HCT116 (cell line): ENCODE results near the gene BPIFB3. TPM values are rescaled to one million over a fixed set of nuclear protein-coding genes. Genes with fewer than 3 reads are reported as not detected.

Experiments used
- ATAC-seq: fragments of 200-7000 bp; cut with Tn5 transposase; 2 replicates; pipeline ENCODE4 v1.9.1; 2020; ENCODE audit warnings: mild to moderate bottlenecking, moderate library complexity
- BruUV-seq: library from RNA; stranded (reverse); fragments of 400-500 nt; replicated peaks from 2 replicates; lab custom pipeline; 2021; lab: Mats Ljungman, UMichigan
- CTCF ChIA-PET: fragments of 300-600 bp; sonication (Branson Sonifier 250); formaldehyde crosslinking; loops from one replicate; lab custom pipeline; 2021; ENCODE audit warnings: antibody characterized with exemption; lab: Charles Lee
- POLR2A ChIA-PET: fragments of 300-600, 350-600 bp; sonication (Branson Sonifier 250); formaldehyde crosslinking; loops from one replicate; lab custom pipeline; 2021; ENCODE audit warnings: antibody characterized with exemption; lab: Charles Lee
- RAD21 ChIA-PET, 2 experiments: fragments of 300-600 bp; sonication (Branson Sonifier 250); formaldehyde crosslinking; loops; one replicate each; lab custom pipeline; 2023; ENCODE audit warnings: low total read pairs in 2 of 2; ENCODE audit not compliant: uncharacterized antibody in 2 of 2, unreplicated experiment in 2 of 2, low non-redundant PET in 1 of 2; lab: Charles Lee
- DNase-seq: peaks from one replicate; pipeline ENCODE4 v3.0.0-alpha.2; 2010; ENCODE audit warnings: low read depth, low spot score
- H2AFZ ChIP-seq: fragments of 200-600 bp; shearing (Covaris generic), sonication (generic); 2 replicates; pipeline ENCODE4 v1.6.1; 2017; ENCODE audit warnings: low read depth, mixed run types, mixed read lengths, antibody characterized with exemption, low read length; ENCODE audit not compliant: poor library complexity, severe bottlenecking
- H3K27ac ChIP-seq: 2 replicates; pipeline ENCODE4 v1.5.1; 2012; ENCODE audit warnings: low read depth, low read length
- H3K27me3 ChIP-seq: fragments of 200-600 bp; sonication (generic); 2 replicates; pipeline ENCODE4 v1.6.1; 2016; ENCODE audit warnings: mixed run types, low read length, mixed read lengths; ENCODE audit not compliant: insufficient read depth
- H3K36me3 ChIP-seq, 2 experiments: fragments of 200-500 bp in 1 of 2; fragments of 200-600 bp in 1 of 2; sonication (Bioruptor generic) in 1 of 2; sonication (generic) in 1 of 2; 2 replicates each; pipeline versions ENCODE4 v1.5.1 to v1.6.1; 2014 to 2016; ENCODE audit warnings: low read length in 2 of 2, inconsistent platforms in 1 of 2, mixed read lengths in 1 of 2, mixed run types in 1 of 2; ENCODE audit not compliant: insufficient read depth in 2 of 2, control insufficient read depth in 1 of 2
- H3K4me1 ChIP-seq, 2 experiments: fragments of 200-600 bp in 1 of 2; sonication (generic) in 1 of 2; 2 replicates each; pipeline versions ENCODE4 v1.5.1 to v1.6.1; 2012 to 2017; ENCODE audit warnings: low read length in 2 of 2, inconsistent platforms in 1 of 2, mild to moderate bottlenecking in 1 of 2, mixed read lengths in 1 of 2, mixed run types in 1 of 2, moderate library complexity in 1 of 2; ENCODE audit not compliant: insufficient read depth in 2 of 2, control insufficient read depth in 1 of 2
- H3K4me2 ChIP-seq: fragments of 200-600 bp; sonication (generic); 2 replicates; pipeline ENCODE4 v1.6.1; 2017; ENCODE audit warnings: mixed run types, low read length, mixed read lengths
- H3K4me3 ChIP-seq, 2 experiments: fragments of 200-600 bp in 1 of 2; sonication (generic) in 1 of 2; replicated peaks in 1 of 2; 2 replicates each; pipeline ENCODE4 v1.5.1; 2011 to 2016; ENCODE audit warnings: low read length in 2 of 2, control low read depth in 1 of 2, low read depth in 1 of 2, mild to moderate bottlenecking in 1 of 2, mixed read lengths in 1 of 2, mixed run types in 1 of 2
- H3K79me2 ChIP-seq: fragments of 200-600 bp; sonication (generic); 2 replicates; pipeline ENCODE4 v1.6.1; 2017; ENCODE audit warnings: mild to moderate bottlenecking, mixed run types, low read length, moderate library complexity, mixed read lengths; ENCODE audit not compliant: insufficient read depth
- H3K9ac ChIP-seq: fragments of 200-600 bp; sonication (generic); 2 replicates; pipeline ENCODE4 v1.6.1; 2016; ENCODE audit warnings: low read length, mixed read lengths
- H3K9me2 ChIP-seq: fragments of 200-600 bp; sonication (generic), shearing (Covaris generic); 2 replicates; pipeline ENCODE4 v1.6.1; 2017; ENCODE audit warnings: mixed run types, mild to moderate bottlenecking, moderate library complexity; ENCODE audit not compliant: insufficient read depth
- H3K9me3 ChIP-seq, 2 experiments: fragments of 200-500 bp in 1 of 2; fragments of 200-600 bp in 1 of 2; sonication (Bioruptor generic) in 1 of 2; sonication (generic) in 1 of 2; 2 replicates each; pipeline ENCODE4 v1.6.1; 2014 to 2017; ENCODE audit warnings: low read length in 2 of 2, mixed read lengths in 2 of 2, inconsistent platforms in 1 of 2, low read depth in 1 of 2, mild to moderate bottlenecking in 1 of 2, mixed run types in 1 of 2, moderate library complexity in 1 of 2; ENCODE audit not compliant: control insufficient read depth in 1 of 2, insufficient read depth in 1 of 2
- H4K20me1 ChIP-seq: fragments of 200-600 bp; sonication (generic), shearing (Covaris generic); 2 replicates; pipeline ENCODE4 v1.6.1; 2017; ENCODE audit warnings: mixed run types, mild to moderate bottlenecking, moderate library complexity; ENCODE audit not compliant: insufficient read depth
- CBX3 ChIP-seq: IDR thresholded peaks from 2 replicates; pipeline ENCODE4 v1.6.1; 2012; ENCODE audit warnings: low read depth
- CEBPB ChIP-seq: IDR thresholded peaks from 2 replicates; pipeline ENCODE4 v1.6.1; 2012; ENCODE audit warnings: low read depth
- EGR1 ChIP-seq: IDR thresholded peaks from 2 replicates; pipeline ENCODE4 v1.6.1; 2012; ENCODE audit warnings: low read depth
- ELF1 ChIP-seq: IDR thresholded peaks from 2 replicates; pipeline ENCODE4 v1.6.1; 2012; ENCODE audit warnings: low read depth, borderline replicate concordance
- JUND ChIP-seq: IDR thresholded peaks from 2 replicates; pipeline ENCODE4 v1.6.1; 2012
- POLR2AphosphoS5 ChIP-seq: IDR thresholded peaks from 2 replicates; pipeline ENCODE4 v1.6.1; 2011; ENCODE audit warnings: mild to moderate bottlenecking, low read depth, low read length, moderate library complexity
- RAD21 ChIP-seq: IDR thresholded peaks from 2 replicates; pipeline ENCODE4 v1.6.1; 2012; ENCODE audit warnings: low read depth, mild to moderate bottlenecking
- SIN3A ChIP-seq: IDR thresholded peaks from 2 replicates; pipeline ENCODE4 v1.6.1; 2012; ENCODE audit warnings: low read depth
- SP1 ChIP-seq: IDR thresholded peaks from 2 replicates; pipeline ENCODE4 v1.6.1; 2012; ENCODE audit warnings: low read depth
- TCF7L2 ChIP-seq: IDR thresholded peaks from 2 replicates; pipeline ENCODE4 v1.7.0; 2011; ENCODE audit warnings: borderline replicate concordance, inconsistent platforms; ENCODE audit not compliant: insufficient read depth, insufficient read length; ENCODE audit errors: extremely low read depth
- ZNF274 ChIP-seq: fragments of 200-500 bp; sonication (Bioruptor generic); IDR thresholded peaks from 2 replicates; pipeline ENCODE4 v1.6.1; 2014; ENCODE audit warnings: mild to moderate bottlenecking, low read depth, low read length, inconsistent platforms
- intact Hi-C: fragments of 100-400 bp; cut with micrococcal nuclease; formaldehyde crosslinking; loops from 2 replicates; pipeline ENCODE4 v1.10.0; 2022
- total RNA-seq: library from RNA; stranded (reverse); gene quantifications from one replicate; pipeline ENCODE4 v1.2.1, GENCODE V29; 2021; ENCODE audit not compliant: unreplicated experiment
- TF ChIP-seq, protein P1 (sequence below): IDR thresholded peaks from 2 replicates; pipeline ENCODE4 v1.6.1; 2012
- TF ChIP-seq, protein P2 (sequence below), 3 experiments: fragments of 200-600 bp in 1 of 3; sonication (generic) in 1 of 3; IDR thresholded peaks in 2 of 3; conservative IDR thresholded peaks in 1 of 3; 2 replicates each; pipeline ENCODE4 v1.5.1; 2012 to 2017; ENCODE audit warnings: low read depth in 2 of 3, low read length in 2 of 3, antibody characterized with exemption in 1 of 3, borderline replicate concordance in 1 of 3, control low read depth in 1 of 3, mild to moderate bottlenecking in 1 of 3, mixed read lengths in 1 of 3, mixed run types in 1 of 3, moderate library complexity in 1 of 3; ENCODE audit not compliant: insufficient read depth in 1 of 3
- TF ChIP-seq, protein P3 (sequence below): IDR thresholded peaks from 2 replicates; pipeline ENCODE4 v1.6.1; 2012

Gene BPIFB3
- total RNA-seq, 1 experiment from 2014 or later, result not detected

DNA sequence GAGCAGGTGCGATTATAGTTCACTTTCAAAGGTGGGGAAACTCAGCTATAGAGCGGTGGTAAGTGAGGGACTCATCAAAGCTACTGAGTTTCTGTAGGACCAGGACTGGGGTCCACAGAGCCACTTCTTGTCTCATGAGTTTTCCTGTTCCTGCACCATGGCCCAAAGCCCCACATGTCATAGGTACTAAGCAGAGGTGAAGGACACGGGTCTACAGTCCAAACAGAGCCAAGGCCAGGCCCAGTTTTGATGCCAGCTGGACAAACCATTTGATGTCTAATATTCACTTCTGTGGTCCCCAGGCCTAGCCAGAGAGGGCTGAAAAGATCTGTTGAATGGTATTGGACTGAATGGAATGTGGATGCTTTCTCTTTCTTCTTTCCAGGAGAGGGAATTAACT lies 11.3 kb upstream of the BPIFB3 start:
- intact Hi-C loops, result no loop called here
- ATAC-seq, result no peak

DNA sequence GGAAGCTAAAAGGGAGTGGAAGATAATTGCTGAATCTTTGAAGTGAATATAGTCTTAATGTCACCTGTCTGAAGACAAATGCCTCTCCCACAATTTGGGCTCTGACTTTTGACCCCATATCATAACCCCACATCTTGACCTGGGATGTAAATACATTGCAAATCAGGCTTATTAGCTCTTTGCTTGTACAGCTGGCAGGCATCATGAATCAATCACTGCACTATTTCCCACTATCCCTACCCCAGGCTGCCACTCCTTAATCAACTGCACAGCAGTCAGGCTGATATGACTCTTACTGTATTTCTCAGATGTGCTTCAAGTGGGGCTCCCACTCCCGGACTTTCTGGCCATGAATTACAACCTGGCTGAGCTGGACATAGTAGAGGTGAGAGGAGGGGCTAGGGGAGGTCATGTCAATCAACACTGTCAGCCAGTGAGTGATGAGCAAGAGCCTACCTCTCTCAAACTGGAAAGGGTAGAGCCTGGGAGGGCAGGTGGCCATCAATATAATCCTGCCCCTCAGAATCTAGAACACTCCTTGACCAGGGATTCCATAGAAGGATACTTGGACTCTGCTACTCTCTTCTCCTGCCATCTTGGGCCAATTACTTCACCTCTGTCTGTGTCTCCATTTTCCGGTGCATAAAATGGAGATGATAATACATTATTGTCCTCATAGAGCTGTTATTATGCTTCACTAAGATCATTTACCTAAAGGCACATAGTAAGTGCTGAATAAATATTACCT lies 10.5 kb upstream of the BPIFB3 start:
- ChIA-PET CTCF (no interaction called here), RAD21 (no interaction called here)
- H2AFZ ChIP-seq, result no peak overlapping the region
- no peak for ATAC-seq
- H3K4me2 ChIP-seq, result no peak overlapping the region
- H3K9ac ChIP-seq, result no peak overlapping the region
- H3K4me3 ChIP-seq, result no peak overlapping the region
- H3K79me2 ChIP-seq, result no peaks in the 10 kb centered on the region
- no peaks in the 10 kb centered on the region for H3K9me2 ChIP-seq
- DNase-seq, result no peak
- no peaks in the 10 kb centered on the region for H3K36me3 ChIP-seq
- no peaks in the 10 kb centered on the region for H4K20me1 ChIP-seq
- no TSS peak for BruUV-seq
- H3K4me1 ChIP-seq, result no peaks in the 10 kb centered on the region
- H3K27me3 ChIP-seq, result peaks cover 15% of the 10 kb centered on the region; the same call in 1 of the 2 replicates
- TF ChIP-seq SIN3A, result no peak
- TF ChIP-seq, protein P1, sequence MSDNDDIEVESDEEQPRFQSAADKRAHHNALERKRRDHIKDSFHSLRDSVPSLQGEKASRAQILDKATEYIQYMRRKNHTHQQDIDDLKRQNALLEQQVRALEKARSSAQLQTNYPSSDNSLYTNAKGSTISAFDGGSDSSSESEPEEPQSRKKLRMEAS, result no peak
- no peak for TF ChIP-seq TCF7L2
- TF ChIP-seq EGR1, result no peak
- TF ChIP-seq, protein P2, sequence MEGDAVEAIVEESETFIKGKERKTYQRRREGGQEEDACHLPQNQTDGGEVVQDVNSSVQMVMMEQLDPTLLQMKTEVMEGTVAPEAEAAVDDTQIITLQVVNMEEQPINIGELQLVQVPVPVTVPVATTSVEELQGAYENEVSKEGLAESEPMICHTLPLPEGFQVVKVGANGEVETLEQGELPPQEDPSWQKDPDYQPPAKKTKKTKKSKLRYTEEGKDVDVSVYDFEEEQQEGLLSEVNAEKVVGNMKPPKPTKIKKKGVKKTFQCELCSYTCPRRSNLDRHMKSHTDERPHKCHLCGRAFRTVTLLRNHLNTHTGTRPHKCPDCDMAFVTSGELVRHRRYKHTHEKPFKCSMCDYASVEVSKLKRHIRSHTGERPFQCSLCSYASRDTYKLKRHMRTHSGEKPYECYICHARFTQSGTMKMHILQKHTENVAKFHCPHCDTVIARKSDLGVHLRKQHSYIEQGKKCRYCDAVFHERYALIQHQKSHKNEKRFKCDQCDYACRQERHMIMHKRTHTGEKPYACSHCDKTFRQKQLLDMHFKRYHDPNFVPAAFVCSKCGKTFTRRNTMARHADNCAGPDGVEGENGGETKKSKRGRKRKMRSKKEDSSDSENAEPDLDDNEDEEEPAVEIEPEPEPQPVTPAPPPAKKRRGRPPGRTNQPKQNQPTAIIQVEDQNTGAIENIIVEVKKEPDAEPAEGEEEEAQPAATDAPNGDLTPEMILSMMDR (IDR thresholded peaks at IDR 0.05 in 2 of 3, conservative IDR thresholded peaks at IDR 0.05 in 1 of 3; ENCODE audit: borderline replicate concordance in 1 of 3, insufficient read depth in 1 of 3, low read depth in 2 of 3, low read length in 2 of 3), result no peak
- no peak for TF ChIP-seq CEBPB
- TF ChIP-seq POLR2AphosphoS5, result no peak
- TF ChIP-seq, all 23 proteins: peak for 0
- no peak overlapping the region for H3K27ac ChIP-seq
- POLR2A ChIA-PET, result no interaction called here
- H3K9me3 ChIP-seq, result peaks cover 0 to 5% of the 10 kb centered on the region in 2 experiments; a peak in 1 of 4 replicates
- intact Hi-C loops, result no loop called here

More for the DNA sequence above, 11.3 kb upstream of the BPIFB3 start:
- Histone ChIP-seq H3K4me2 (no peak overlapping the region), H2AFZ (no peak overlapping the region), H3K36me3 (no peaks in the 10 kb centered on the region), H3K79me2 (no peaks in the 10 kb centered on the region), H3K27ac (no peak overlapping the region), H3K4me3 (no peak overlapping the region), H3K27me3 (peaks cover 23% of the 10 kb centered on the region; the same call in 1 of the 2 replicates), H3K9me2 (no peaks in the 10 kb centered on the region), H4K20me1 (no peaks in the 10 kb centered on the region), H3K9ac (no peak overlapping the region), H3K9me3 (peaks cover 0 to 5% of the 10 kb centered on the region in 2 experiments; a peak in 1 of 4 replicates), H3K4me1 (no peaks in the 10 kb centered on the region)
- TF ChIP-seq, protein P3, sequence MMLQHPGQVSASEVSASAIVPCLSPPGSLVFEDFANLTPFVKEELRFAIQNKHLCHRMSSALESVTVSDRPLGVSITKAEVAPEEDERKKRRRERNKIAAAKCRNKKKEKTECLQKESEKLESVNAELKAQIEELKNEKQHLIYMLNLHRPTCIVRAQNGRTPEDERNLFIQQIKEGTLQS, result no peak
- no peak for TF ChIP-seq EGR1
- no peak for TF ChIP-seq CBX3
- no peak for TF ChIP-seq JUND
- no peak for TF ChIP-seq SIN3A
- TF ChIP-seq POLR2AphosphoS5, result no peak
- no peak for TF ChIP-seq RAD21
- TF ChIP-seq ELF1, result no peak
- TF ChIP-seq SP1, result no peak
- no peak for TF ChIP-seq ZNF274
- POLR2A ChIA-PET, result no interaction called here
- CTCF ChIA-PET, result no interaction called here
- no peak for DNase-seq
- RAD21 ChIA-PET, result no interaction called here
- no TSS peak for BruUV-seq
